ENCODE measurements around the gene NUP205. TPM values are rescaled to one million over a fixed set of nuclear protein-coding genes. Genes with fewer than 3 reads are reported as not detected.

The NUP205 gene
- total RNA-seq, 2 donors from 2014 or later: 28.3 to 30.1 TPM

DNA sequence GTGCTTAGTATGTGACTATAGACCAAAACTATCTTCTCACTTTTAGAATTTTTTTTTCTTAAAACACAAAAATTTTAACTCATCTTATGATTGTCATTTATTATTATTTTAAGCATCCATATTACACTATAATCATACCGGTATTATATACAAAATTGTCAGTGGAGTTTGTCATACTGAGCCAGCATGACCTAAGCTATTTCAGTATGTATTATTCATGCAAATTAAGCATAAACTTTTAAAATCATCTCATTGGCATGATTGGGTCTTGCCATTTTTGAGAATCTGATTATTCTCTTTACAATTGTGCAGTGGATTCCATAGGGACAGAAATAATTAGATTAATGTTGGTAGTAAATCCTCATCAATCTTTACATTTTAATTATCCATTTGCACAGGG lies 58.4 kb downstream of the NUP205 start:
- no peaks in the 10 kb centered on the region for H3K9me3 ChIP-seq
- no peak for ATAC-seq (ENCODE audit: insufficient number of reproducible peaks, low FRiP score, low read depth)
- no peak overlapping the region for H3K27ac ChIP-seq
- peaks cover 3 to 8% of the 10 kb centered on the region in 2 donors for H3K4me1 ChIP-seq (ENCODE audit: control insufficient read depth in 1 of 2, low read depth in 2 of 2)
- TF ChIP-seq, protein P1, sequence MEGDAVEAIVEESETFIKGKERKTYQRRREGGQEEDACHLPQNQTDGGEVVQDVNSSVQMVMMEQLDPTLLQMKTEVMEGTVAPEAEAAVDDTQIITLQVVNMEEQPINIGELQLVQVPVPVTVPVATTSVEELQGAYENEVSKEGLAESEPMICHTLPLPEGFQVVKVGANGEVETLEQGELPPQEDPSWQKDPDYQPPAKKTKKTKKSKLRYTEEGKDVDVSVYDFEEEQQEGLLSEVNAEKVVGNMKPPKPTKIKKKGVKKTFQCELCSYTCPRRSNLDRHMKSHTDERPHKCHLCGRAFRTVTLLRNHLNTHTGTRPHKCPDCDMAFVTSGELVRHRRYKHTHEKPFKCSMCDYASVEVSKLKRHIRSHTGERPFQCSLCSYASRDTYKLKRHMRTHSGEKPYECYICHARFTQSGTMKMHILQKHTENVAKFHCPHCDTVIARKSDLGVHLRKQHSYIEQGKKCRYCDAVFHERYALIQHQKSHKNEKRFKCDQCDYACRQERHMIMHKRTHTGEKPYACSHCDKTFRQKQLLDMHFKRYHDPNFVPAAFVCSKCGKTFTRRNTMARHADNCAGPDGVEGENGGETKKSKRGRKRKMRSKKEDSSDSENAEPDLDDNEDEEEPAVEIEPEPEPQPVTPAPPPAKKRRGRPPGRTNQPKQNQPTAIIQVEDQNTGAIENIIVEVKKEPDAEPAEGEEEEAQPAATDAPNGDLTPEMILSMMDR (IDR thresholded peaks at IDR 0.05): no peak
- peaks cover 23% of the 10 kb centered on the region for H3K36me3 ChIP-seq
- no peak for DNase-seq (ENCODE audit: low spot score)
- no peaks in the 10 kb centered on the region for H3K27me3 ChIP-seq (replicated peaks; ENCODE audit: insufficient read depth)
- H3K4me3 ChIP-seq: no peak overlapping the region

DNA sequence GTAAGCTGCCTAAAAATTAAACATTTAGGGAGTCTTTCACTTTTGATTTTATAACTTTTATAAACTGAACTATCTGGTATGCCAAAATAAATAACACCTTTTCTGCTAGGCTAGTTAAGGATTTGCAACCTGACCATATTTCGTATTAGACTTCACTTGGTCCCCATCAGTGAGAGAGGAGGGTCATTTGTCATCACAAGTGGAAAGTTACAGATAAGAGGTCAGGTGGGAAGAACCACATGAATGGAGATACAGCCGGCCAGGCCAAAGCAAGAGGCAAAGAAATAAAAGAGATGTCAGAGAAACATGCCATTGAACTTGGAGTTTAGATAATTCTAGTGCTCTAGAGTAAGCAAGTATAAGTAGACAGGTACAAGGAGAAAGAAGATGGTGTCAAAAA lies 60.1 kb downstream of the NUP205 start:
- TF ChIP-seq, protein P1 (IDR thresholded peaks at IDR 0.05): no peak
- no peak overlapping the region for H3K4me3 ChIP-seq
- no peaks in the 10 kb centered on the region for H3K9me3 ChIP-seq
- DNase-seq (ENCODE audit: low spot score) (no peak), ATAC-seq (ENCODE audit: insufficient number of reproducible peaks, low FRiP score, low read depth) (no peak)
- H3K27me3 ChIP-seq (replicated peaks; ENCODE audit: insufficient read depth): no peaks in the 10 kb centered on the region
- H3K4me1 ChIP-seq (ENCODE audit: control insufficient read depth in 1 of 2, low read depth in 2 of 2): peaks cover 3 to 8% of the 10 kb centered on the region in 2 donors
- H3K36me3 ChIP-seq: peaks cover 20% of the 10 kb centered on the region
- H3K27ac ChIP-seq: no peak overlapping the region

DNA sequence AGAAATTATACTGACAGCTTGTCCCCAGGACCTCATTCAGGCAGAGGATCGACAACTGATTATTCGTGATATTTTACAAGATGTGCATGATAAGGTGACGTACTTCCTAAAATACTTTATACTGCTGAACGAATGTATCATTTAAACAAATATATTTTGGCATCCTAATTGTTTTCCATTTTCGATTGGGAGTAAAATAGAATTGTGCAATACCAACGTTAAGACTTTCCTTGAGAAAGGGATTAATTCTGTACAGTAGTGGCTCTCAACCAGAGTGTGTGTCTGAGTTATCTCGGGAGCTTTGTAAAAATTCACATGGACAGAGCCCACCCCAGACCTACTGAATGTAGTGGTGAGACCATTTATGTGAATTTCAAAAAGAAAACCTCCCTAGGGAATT lies 60.8 kb downstream of the NUP205 start:
- no peak for ATAC-seq (ENCODE audit: insufficient number of reproducible peaks, low FRiP score, low read depth)
- Histone ChIP-seq H3K27ac (no peak overlapping the region), H3K27me3 (replicated peaks; ENCODE audit: insufficient read depth) (no peaks in the 10 kb centered on the region), H3K36me3 (peaks cover 20% of the 10 kb centered on the region), H3K4me3 (no peak overlapping the region), H3K4me1 (ENCODE audit: control insufficient read depth in 1 of 2, low read depth in 2 of 2) (peaks cover 3 to 8% of the 10 kb centered on the region in 2 donors), H3K9me3 (no peaks in the 10 kb centered on the region)
- TF ChIP-seq, protein P1 (IDR thresholded peaks at IDR 0.05): no peak
- no peak for DNase-seq (ENCODE audit: low spot score)

DNA sequence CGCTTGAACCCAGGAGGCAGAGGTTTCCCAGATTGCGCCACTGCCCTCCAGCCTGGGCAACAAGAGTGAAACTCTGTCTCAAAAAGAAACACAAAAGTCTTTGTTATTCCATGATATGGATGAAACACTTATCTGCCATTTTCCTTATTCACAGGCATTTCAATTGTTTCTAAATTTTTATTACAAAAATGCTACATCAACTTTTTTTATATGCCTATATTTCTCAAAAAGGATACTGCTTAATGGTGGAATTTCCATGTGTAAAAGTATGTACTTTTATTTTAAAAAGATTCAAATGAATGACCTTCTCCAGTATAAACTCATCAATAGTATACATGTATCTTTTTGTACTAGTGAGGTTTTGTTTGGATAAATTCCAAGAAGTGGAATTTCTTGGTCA lies 62.7 kb downstream of the NUP205 start:
- H3K4me1 ChIP-seq (ENCODE audit: control insufficient read depth in 1 of 2, low read depth in 2 of 2): peaks cover 3 to 8% of the 10 kb centered on the region in 2 donors
- ATAC-seq (ENCODE audit: insufficient number of reproducible peaks, low FRiP score, low read depth) (no peak), DNase-seq (ENCODE audit: low spot score) (no peak)
- peaks cover 20% of the 10 kb centered on the region for H3K36me3 ChIP-seq
- H3K27me3 ChIP-seq (replicated peaks; ENCODE audit: insufficient read depth): no peaks in the 10 kb centered on the region
- no peak overlapping the region for H3K4me3 ChIP-seq
- peak overlapping the region in 1 of 2 donors; percentile 17 for H3K27ac ChIP-seq
- TF ChIP-seq, protein P1 (IDR thresholded peaks at IDR 0.05): no peak
- H3K9me3 ChIP-seq: no peaks in the 10 kb centered on the region

DNA sequence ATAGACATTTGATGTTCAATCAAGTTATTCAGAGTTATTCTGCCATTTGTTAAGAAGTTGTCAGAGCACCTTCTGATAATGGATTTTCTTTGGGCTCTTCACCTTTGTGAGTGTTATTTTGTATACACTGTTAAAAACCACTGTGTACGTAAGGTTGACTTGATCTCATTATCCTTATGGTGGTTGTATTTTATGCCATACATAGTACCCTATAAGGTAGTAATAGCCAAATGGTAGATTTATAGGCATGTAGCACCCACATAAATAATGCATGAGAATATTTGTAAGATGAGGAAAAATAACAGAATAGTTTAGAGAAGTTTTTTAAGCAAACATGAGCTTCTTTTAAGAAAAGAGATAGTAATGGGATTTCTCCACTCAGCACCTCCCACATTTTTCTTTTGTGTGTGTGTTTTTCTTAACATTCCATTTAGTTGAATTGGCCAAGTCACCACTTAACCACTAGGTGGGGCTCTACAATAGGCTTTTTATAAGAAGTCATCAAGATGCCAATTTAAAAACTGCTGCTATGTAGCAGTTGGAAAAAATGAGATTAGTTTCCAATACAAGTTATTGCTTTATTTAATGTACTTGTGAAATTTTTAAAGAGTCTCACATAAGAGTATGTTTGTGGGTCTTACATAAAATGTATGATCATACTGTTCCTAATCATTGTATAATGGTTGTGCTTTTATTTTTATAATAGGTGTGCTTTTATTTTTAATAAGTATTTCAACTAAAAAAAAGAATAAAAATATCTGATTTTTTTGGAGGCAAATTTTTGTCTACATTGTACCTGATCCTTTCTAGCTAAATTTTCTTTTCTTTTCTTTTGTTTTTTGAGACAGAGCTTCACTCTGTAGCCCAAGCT lies 63.5 kb downstream of the NUP205 start:
- H3K36me3 ChIP-seq: peaks cover 25% of the 10 kb centered on the region
- ATAC-seq (ENCODE audit: insufficient number of reproducible peaks, low FRiP score, low read depth) (no peak), DNase-seq (ENCODE audit: low spot score) (peak; percentile 7)
- H3K4me1 ChIP-seq (ENCODE audit: control insufficient read depth in 1 of 2, low read depth in 2 of 2): peaks cover 3 to 8% of the 10 kb centered on the region in 2 donors
- no peaks in the 10 kb centered on the region for H3K27me3 ChIP-seq (replicated peaks; ENCODE audit: insufficient read depth)
- H3K4me3 ChIP-seq: no peak overlapping the region
- H3K27ac ChIP-seq: no peak overlapping the region
- no peaks in the 10 kb centered on the region for H3K9me3 ChIP-seq
- TF ChIP-seq, protein P1 (IDR thresholded peaks at IDR 0.05): peak; percentile 77
